Stimulated activated CD4-positive, alpha-beta T cell treated with anti-CD3 and anti-CD28 coated beads, Interleukin-12 subunit alpha, Interleukin-12 subunit beta, amount 100 ng/mL, for 4 hours (primary cell): ENCODE results near the gene PIGP.
A peak's percentile ranks its signal among the peaks of the same experiment; 100 is the strongest.
"Not testable (repeated sequence)": the region's sequence is repeated elsewhere in the genome, so short reads cannot be mapped to it uniquely, and the experiment has no call there.

Source experiments
- DNase-seq: peaks from one replicate; pipeline ENCODE4 v3.0.0-alpha.2; 2020

PIGP gene

GRCh38 chr21:37072988-37073416, at the start of gene PIGP, which contains the start of gene TTC3:
Gene PIGP, minus strand, starts transcription at chr21:37073071. Its CDS starts 556 bp downstream, at chr21:37072515.
Gene TTC3, plus strand, starts transcription at chr21:37073254. Its CDS starts 14,004 bp downstream, at chr21:37087258.
- DNase-seq = peak; percentile 98

DNA sequence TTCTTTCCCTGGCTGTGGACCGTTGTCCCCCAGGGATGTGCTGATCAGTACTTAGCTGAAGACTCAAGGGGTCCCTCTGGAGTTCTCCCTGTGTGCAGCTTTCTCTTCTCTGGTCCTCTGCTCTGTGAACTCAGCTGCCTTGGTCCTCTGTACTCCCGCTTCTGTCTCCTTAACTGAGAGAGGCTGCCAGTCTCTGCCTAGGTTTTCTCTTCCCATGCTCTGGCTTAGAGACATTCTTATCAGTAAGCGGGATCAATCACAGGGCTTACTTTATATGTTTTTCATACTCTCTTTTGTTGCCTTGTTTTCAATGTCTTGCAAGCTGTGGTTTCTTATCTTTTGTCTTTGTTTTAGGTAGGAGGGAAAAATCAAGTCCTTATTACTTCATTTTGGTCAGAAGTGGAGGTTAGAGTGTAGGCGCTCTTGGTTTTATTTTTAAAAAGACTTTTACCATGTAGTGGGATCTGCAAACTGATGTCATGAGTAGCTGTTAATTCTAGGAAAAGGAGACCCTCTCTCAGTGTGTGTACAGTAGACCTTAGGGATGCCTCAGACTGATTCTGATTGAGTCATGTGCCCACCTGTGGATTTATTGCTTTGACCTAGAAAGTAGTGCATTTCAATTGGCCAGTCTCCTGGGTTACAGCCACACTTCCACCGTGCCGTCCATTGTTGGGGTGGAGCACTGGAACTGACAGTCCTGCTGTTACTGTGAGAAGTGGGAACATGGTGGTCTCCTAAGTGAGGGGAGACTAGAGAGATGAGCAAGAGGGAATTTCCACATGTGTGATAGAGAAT, 46.7 kb upstream of the PIGP start:
- no peak for DNase-seq

- no peak for DNase-seq
Observed at GRCh38 chr21:37118187-37118826, 45.4 kb upstream of the PIGP start.

DNA sequence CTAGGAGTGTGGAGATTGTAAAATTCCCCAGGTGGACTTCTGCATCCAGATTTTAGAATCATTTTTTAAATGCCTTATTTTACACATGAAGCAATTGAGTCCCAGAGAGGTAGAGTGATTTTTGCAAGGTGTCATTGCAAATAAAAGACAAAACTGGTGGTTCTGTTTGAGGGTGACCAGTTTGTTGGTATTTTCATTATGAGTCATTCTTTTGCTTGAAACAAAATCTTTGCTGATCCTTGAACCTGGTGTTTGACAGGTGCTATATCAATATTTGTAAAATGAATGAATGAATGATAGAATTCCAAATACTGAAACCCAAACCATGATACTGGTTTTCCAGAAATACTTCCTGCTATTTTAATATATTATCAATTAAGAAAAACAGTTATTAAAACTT, 44.3 kb upstream of the PIGP start:
- DNase-seq = no peak

DNA sequence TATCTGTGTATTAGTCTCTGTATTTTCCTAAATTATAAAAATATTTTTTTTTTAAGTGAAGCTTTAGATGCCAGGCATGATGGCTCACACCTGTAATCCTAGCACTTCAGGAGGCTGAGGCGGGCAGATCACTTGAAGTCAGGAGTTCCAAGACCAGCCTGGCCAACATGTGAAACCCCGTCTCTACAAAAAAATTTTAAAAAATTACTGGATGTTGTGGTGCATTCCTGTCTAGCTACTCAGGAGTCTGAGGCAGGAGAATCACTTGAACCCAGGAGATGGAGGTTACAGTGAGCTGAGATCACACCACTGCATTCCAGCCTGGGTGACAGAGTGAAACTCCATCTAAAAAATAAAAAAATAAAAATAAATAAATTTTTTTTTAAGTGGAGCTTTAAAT, 43.6 kb upstream of the PIGP start:
- DNase-seq = not testable (repeated sequence)

GRCh38 chr21:37114301-37114700, 41.4 kb upstream of the PIGP start:
- DNase-seq = not testable (repeated sequence)

- DNase-seq = not testable (repeated sequence)
Observed at GRCh38 chr21:37111029-37111428, 38.2 kb upstream of the PIGP start.

GRCh38 chr21:37106998-37107397, 34.1 kb upstream of the PIGP start:
- DNase-seq = no peak

GRCh38 chr21:37102746-37103145, 29.9 kb upstream of the PIGP start:
- DNase-seq = not testable (repeated sequence)

GRCh38 chr21:37101384-37101783, 28.5 kb upstream of the PIGP start:
- DNase-seq = no peak

- DNase-seq = no peak
Observed at GRCh38 chr21:37100316-37100715, 27.4 kb upstream of the PIGP start.

GRCh38 chr21:37098751-37099150, 25.9 kb upstream of the PIGP start:
- no peak for DNase-seq

GRCh38 chr21:37095821-37096220, 22.9 kb upstream of the PIGP start:
- no peak for DNase-seq

DNA sequence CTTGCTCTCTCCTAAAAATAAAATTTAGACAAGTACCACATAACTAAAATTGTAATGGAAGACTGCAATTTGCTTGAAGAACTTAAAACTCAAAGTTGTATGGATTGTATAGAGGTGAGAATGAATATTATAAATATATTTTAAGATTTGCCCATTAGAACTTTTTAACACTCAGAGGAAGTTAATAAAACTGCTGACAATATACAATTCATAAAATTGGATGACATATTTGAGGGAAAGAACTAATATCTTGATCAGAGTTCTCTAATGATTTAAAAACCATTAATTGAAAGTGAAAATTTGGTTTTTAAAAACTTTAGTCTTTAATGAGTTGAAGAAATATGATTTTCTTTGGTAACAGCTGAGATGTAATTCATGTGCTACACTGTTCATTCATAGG, 21.1 kb upstream of the PIGP start:
- no peak for DNase-seq

GRCh38 chr21:37088186-37088735, 15.4 kb upstream of the PIGP start:
- DNase-seq = no peak

DNA sequence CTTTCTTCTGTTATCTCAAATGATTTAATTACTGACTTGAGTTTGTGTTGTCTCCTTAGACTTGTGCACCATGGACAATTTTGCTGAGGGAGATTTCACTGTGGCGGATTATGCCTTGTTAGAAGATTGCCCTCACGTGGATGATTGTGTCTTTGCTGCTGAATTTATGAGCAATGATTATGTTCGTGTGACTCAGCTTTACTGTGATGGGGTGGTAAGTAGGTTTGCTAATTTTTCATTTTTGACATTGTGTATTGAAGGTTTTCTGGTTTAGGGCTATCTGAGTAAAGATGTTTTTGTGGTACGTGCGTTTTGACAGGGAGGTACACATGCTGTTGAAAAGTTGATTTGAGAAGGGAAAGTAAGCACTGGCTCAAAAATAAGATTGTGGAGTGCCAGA, 14.3 kb upstream of the PIGP start:
- DNase-seq = no peak

DNA sequence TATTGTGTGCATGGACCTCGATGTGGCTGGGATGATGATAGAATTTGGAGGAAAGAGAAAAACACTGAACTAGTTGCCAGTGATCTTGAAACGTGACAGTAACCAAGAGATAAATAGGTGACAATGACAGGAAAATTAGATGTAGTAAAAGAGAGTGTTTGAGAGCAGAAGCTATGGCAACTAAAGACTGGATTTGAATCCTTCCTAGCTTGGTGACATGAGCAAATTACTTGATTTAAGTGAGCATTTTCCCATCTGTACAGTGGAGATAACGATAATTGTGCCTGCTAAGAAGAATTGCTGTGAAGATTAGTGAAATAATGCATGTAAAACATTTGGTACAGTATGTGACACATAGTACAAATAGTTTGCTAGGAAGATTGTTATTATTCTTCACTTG, 12.9 kb upstream of the PIGP start:
- no peak for DNase-seq

DNA sequence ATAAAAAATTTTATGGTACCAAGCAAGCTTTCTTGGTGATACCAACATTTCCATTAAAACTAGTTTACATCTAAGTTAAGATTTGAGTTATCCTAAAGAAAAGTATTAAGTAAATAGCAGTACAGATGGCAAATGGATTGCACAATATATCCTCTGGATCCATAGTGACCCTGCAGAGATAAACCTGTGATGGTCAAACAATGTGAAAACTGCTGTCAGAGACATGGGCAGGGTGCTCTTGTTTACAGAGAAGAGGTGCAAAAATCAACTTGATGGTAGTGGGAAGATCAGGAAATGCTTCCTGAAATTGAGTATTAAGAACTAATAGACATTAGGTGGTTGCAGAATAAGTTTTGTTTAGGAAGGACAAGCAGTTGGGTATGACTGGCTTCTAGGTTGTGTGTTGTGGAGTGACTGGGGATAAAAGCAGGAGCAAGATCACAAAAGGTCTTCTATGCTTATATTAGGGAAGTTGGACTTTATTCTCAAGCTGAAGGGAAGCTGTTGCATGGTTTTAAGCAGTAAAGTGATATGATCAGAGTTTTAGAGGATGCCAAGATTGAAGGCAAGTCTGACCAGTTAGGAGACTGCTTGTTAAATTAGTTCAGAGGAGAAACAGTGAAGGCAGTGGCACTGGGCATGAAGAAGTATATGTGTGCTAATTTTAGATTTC, 10.1 kb upstream of the PIGP start:
- DNase-seq = no peak

DNA sequence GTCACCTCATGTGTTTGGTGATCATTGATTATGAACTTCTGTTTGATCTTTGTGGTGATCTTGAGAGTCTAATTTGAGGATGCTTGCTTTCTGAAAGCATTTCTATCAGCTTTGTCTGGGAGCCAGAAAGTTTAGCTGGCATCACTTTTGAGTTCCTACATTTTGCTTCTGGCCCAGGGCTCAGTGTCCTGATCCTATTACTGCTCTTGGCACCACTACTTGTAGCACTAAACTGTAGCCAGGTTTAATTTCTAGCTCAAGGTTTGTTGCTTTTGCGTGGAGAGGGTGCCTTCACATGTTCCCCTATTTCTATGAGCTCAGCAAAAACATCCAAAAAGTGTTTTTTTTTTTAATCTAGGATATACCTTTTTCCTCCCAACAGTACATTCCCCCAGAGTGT, 9.5 kb upstream of the PIGP start:
- DNase-seq = no peak

GRCh38 chr21:37079211-37079824, 6.4 kb upstream of the PIGP start:
- no peak for DNase-seq

DNA sequence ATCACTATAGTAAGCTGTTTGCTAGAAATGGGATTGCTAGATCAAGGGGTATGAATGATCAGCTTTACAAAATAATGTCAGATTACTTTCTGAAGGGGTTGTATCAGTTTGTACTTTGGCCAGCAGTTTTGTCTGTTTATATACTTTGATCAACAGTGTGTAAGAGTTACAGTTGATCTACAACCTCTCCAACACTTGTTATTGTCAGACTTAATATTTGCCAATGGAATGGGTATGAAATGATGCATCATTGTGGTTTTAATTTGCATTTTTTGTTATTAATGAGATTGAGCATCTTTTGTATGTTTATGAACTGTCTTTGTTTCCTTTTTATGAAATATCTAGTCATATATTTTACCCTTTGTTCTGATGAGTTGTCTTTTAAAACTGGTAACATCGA, 4.5 kb upstream of the PIGP start:
- DNase-seq = no peak

- DNase-seq = no peak
Observed at GRCh38 chr21:37076087-37076850, 3.4 kb upstream of the PIGP start.
